GM15510 (cell line): Measurements from ENCODE around the gene LINGO1.

Experiments used
- POLR2A ChIP-seq: IDR thresholded peaks from 3 replicates; pipeline ENCODE4 v1.6.1; 2011; ENCODE audit warnings: borderline replicate concordance; ENCODE audit not compliant: insufficient read length; ENCODE audit errors: extremely low read depth

Gene LINGO1

GRCh38 chr15:77664428-77664827 lies 31.7 kb upstream of the LINGO1 start:
- TF ChIP-seq POLR2A: no peak

- no peak for TF ChIP-seq POLR2A
Observed at GRCh38 chr15:77663256-77663655, 30.5 kb upstream of the LINGO1 start.

DNA sequence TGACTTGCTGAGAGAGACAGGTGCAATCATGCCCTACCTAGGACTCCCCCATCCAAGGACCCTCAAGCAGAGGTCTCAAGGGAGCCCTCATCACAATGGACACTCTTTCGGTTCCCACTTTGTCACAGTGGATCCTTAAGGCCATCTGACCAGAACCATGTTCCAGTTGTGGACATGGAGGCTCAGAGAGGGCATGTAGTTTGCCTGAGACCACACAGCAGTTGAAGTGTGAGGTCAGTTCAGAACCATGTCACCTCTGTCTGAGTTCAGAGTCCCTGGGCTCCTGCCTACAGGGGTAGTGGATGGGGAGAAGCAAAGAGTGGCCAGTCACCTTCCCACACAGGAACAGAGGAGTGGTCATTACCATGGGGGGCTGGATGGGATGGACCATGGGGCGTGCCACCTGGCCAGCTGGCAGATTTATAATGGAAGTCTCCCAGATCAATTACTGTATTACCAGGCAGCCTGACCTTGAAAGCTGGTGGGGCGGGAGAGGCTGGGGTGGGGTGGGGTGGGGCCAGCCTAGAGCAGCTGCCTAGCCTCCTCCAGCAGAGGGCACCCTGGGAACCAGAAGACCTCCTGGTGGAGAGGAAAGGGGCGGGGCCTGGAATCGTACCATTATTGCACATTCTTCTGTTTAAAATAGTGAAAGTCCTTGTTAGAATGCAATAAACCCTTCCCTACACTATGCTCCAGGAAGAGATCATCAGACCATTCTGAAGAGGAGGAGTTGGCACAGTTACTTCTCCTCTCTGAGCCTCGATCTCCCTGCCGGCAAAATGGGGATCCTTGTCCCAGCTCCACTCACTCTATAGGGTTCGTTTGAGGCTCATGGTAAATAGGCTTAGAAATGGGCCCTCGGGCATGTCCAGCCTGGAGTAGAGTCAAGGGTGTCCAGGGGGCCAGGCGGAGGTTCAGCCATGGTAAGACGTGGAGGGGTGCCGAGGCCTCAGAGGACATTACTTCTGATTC lies 26.9 kb upstream of the LINGO1 start:
- no peak for TF ChIP-seq POLR2A

DNA sequence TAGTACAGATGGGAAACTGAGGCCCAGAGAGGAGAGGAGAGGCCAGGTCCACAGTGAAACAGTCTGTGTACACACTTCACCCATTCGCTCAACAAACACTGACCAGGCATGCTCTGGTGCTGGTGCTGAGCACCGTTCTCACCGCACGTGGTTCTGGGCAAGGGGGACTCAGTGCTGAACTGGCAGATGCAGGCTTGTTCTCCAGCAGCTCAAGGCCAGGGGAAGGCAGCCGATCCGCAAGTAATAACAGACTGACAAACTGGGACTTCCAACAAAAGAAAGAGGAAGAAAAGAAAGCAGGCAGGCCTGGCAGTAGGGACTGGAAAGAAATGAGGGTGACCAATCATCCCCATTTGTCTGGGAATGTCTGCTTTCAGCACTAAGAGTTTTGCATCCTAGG lies 25.6 kb upstream of the LINGO1 start:
- TF ChIP-seq POLR2A: no peak

DNA sequence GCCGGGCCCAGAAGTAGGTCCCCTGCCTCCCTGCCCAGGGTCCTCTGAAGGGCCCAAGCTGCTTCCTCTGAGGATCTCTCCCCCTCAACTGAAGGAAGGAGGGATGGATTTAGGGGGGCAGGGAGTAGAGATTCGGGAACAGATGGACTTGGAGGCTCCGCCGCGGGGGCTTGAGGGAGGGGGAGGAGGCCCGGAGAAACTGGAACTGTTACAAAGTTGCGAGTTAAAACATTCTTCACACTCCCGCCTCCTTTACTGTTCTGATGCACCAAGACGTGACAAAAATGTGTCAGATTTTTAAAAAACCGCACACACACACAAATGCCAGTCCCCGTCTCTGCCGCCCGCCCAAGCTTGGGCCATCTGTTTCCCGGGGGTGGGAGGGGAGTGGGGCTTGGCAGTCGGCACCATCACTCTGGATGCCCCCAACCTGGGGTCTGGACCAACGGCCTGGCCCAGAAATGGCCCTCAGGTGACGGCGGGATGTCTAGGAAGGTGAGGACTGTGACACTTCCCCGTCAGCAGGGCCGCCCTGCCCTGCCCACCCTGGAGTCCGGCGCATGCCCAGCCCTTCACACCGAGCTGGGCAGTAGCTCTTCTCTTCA lies 25.0 kb upstream of the LINGO1 start:
- TF ChIP-seq POLR2A: no peak

DNA sequence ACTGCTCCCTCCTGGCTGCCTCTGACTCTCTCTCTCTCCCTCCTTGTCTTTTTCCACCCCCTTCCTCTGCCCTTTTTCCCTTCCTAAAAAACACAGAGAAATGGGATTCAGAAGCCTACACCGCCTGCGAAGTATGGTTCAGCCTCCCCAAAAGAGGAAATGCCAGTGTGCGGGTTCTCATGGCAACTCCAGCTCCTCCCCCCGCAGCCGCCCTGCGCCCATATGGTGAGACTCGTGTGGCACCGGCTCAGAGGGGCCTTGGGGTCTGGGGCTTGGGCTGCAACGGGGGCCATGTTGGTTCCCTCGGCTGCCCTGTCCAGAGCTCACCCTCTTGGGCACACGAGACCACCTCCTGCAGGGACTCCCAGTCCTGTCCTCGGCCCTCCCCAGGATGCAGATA lies 23.6 kb upstream of the LINGO1 start:
- TF ChIP-seq POLR2A: no peak

GRCh38 chr15:77654975-77655374 lies 22.3 kb upstream of the LINGO1 start:
- TF ChIP-seq POLR2A: no peak

GRCh38 chr15:77653832-77654480 lies 21.2 kb upstream of the LINGO1 start:
- no peak for TF ChIP-seq POLR2A

GRCh38 chr15:77650265-77650664 lies 17.6 kb upstream of the LINGO1 start:
- TF ChIP-seq POLR2A: no peak

DNA sequence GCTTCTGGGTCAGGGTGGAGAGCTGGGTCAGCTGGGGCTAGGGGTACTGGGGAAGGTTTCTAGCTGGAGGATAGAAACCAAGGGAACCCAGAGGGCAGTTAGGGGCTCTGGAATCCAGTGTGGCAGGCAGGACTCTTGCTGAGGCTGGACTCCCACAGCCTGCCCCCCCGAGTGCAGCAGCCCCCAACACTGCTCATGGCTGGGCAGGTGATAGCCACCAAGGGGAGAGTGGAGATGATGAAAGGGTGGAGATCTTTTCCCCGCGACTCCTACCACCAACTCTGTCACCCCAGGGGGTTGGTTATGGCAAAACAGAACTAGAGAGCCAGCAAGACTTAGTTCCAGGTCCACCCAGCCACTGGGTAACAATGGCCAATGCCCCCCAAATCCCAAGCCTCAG lies 16.9 kb upstream of the LINGO1 start:
- no peak for TF ChIP-seq POLR2A

GRCh38 chr15:77649017-77649416 lies 16.3 kb upstream of the LINGO1 start:
- TF ChIP-seq POLR2A: no peak

DNA sequence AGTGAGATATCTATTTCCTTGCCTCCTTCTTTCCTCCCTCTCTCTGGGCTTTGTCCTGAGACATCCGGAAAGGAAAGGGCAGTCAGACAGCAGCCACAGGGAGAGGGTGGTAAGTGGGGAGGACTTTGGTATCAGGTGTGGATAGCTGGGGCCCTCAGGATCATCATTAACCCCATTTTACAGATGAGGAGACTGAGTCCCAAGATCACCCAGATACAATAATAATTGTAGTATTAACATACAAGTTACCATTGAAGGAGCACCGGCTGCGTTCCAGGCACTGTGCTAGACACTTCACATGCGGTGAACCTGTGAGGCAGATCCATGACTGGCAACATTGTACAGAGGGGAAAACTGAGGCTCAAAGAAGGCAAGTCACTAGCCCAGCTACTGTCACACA lies 15.2 kb upstream of the LINGO1 start:
- no peak for TF ChIP-seq POLR2A

DNA sequence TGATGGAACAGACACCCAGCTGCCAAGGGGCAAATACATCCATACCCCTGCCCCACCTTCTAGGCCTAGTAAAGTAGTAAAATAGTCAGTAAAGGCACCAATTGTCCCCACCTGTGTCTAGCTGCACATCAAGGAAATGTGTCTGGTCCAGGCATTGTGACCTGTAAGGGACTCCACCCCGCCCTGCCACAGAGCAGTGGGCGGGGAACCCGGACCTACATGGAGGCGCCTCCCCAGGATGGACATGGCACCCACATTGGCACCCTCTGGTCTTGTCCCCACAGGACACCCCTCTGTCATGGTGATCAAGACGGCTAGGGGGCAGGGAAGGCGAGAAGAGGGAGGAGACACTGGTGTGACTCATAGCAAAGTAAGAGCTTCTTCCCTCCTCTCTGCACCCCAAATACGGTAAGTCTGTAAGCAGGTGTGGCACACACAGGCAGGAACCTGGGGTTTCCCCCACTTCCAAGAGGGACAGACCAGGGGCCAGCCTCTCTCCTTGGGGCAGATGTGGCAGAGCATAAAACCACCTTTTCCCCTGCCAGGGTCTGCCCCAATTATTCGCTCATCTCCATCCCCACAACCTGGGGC lies 13.5 kb upstream of the LINGO1 start:
- no peak for TF ChIP-seq POLR2A

GRCh38 chr15:77645602-77646001 lies 12.9 kb upstream of the LINGO1 start:
- no peak for TF ChIP-seq POLR2A
